Peyer's patch (tissue), 4 donors: ENCODE measurements around the gene VPREB3.

Experiments
- POLR2A ChIP-seq, 2 donors: fragments of 450-650 bp; IDR thresholded peaks; one replicate each; pipeline ENCODE4 v1.5.1; 2017; ENCODE audit warnings: antibody characterized with exemption in 2 of 2, mild to moderate bottlenecking in 2 of 2, moderate library complexity in 2 of 2
- TF ChIP-seq, protein P1 (sequence below), 6 experiments: fragments of 450-650 bp in 4 of 6; fragments of 200-600 bp in 2 of 6; sonication (generic) in 1 of 6; IDR thresholded peaks; one replicate each; pipeline ENCODE4 v1.5.1; 2017 to 2019; ENCODE audit warnings: antibody characterized with exemption in 6 of 6, mild to moderate bottlenecking in 3 of 6, moderate library complexity in 1 of 6

DNA sequence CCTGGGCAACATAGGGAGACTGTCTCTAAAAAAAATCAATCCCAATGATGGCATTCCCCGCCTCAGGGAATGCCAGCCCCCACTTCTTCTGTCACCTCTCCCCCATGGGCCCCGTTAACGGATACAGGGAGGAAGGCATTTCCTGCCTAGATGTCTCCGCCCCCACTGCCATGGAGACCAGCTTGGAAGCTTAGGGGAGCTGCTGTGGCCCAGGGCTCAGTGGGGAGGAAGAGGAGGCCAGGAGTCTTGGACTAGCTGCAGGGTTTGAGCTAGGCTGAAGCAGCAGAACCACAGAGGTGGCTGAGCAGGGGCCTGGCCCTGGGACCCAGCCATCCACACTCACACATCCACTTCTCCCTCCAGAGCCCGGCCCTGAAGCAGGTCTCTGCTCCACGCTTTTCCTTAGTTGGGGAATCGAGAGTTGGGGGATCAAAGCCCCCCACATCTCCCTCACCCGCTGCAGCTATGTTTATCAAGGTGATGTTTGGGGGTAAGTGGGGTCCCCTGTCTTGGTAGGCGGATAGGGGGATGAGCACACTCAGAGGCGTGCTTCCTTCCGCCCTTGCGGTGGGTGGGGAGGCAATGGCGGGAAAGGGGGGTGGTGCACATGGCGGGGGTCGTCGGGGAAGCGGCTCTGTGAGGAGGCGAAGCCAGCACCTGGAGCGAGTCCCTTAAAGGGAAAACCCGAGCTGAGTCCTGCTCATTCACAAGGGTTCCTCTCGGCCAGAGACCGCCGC is 8.8 kb upstream of the VPREB3 start, which contains the start of gene C22orf15:
- TF ChIP-seq, protein P1, sequence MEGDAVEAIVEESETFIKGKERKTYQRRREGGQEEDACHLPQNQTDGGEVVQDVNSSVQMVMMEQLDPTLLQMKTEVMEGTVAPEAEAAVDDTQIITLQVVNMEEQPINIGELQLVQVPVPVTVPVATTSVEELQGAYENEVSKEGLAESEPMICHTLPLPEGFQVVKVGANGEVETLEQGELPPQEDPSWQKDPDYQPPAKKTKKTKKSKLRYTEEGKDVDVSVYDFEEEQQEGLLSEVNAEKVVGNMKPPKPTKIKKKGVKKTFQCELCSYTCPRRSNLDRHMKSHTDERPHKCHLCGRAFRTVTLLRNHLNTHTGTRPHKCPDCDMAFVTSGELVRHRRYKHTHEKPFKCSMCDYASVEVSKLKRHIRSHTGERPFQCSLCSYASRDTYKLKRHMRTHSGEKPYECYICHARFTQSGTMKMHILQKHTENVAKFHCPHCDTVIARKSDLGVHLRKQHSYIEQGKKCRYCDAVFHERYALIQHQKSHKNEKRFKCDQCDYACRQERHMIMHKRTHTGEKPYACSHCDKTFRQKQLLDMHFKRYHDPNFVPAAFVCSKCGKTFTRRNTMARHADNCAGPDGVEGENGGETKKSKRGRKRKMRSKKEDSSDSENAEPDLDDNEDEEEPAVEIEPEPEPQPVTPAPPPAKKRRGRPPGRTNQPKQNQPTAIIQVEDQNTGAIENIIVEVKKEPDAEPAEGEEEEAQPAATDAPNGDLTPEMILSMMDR (IDR thresholded peaks at IDR 0.05), result no peak
- no peak for TF ChIP-seq POLR2A (IDR thresholded peaks at IDR 0.05)
